Activated T-cell treated with anti-CD3 and anti-CD28 coated beads, Interleukin-2, amount 50 U/mL, for 72 hours (primary cell): ENCODE data around the gene TBC1D5. TPM values are rescaled to one million over a fixed set of nuclear protein-coding genes. Genes with fewer than 3 reads are reported as not detected.
"Not testable (repeated sequence)": the region's sequence is repeated elsewhere in the genome, so short reads cannot be mapped to it uniquely, and the experiment has no call there.

Source experiments
- ATAC-seq, 2 donors: fragments of 150-1000 bp; cut with Tn5 transposase; replicated peaks in 1 of 2; 2 replicates each; pipeline ENCODE4 v1.10.0; 2021; ENCODE audit warnings: moderate library complexity in 2 of 2, mild to moderate bottlenecking in 1 of 2
- DNase-seq, 2 donors: peaks; one replicate each; pipeline ENCODE4 v3.0.0; 2021 to 2022; ENCODE audit warnings: mixed read lengths in 1 of 2
- H3K27ac Mint-ChIP-seq: one replicate; pipeline ENCODE4 v1.8.0; 2022; ENCODE audit warnings: mild to moderate bottlenecking, moderate library complexity, mixed read lengths
- H3K27me3 Mint-ChIP-seq: one replicate; pipeline ENCODE4 v1.8.0; 2022; ENCODE audit warnings: low read depth, mixed read lengths
- H3K36me3 Mint-ChIP-seq, 2 donors: one replicate each; pipeline ENCODE4 v1.8.0; 2022; ENCODE audit warnings: mixed read lengths in 2 of 2, mild to moderate bottlenecking in 1 of 2; ENCODE audit not compliant: insufficient read depth in 2 of 2
- H3K4me1 Mint-ChIP-seq: one replicate; pipeline ENCODE4 v1.8.0; 2022; ENCODE audit warnings: low read depth, mixed read lengths
- H3K4me3 Mint-ChIP-seq, 2 donors: one replicate each; pipeline ENCODE4 v1.8.0; 2022; ENCODE audit warnings: mild to moderate bottlenecking in 2 of 2, mixed read lengths in 2 of 2, moderate library complexity in 2 of 2
- H3K9me3 Mint-ChIP-seq, 2 donors: one replicate each; pipeline ENCODE4 v1.8.0; 2022; ENCODE audit warnings: mixed read lengths in 2 of 2
- total RNA-seq, 2 donors: library from RNA; stranded (reverse); gene quantifications; one replicate each; pipeline ENCODE4 v1.2.3, GENCODE V29; 2022

TBC1D5 gene
- total RNA-seq, 2 donors from 2014 or later: 51.2 to 52.4 TPM

- Mint-ChIP-seq H3K27me3 (no peaks in the 10 kb centered on the region), H3K9me3 (no peaks in the 10 kb centered on the region)
- peak in 1 of 2 donors; percentile 35 for ATAC-seq
Measured at GRCh38 chr3:17552351-17552750, 190.1 kb downstream of the TBC1D5 start.

GRCh38 chr3:17551895-17552294, 190.5 kb downstream of the TBC1D5 start:
- ATAC-seq: no peak
- H3K4me1 Mint-ChIP-seq: no peaks in the 10 kb centered on the region
- no peaks in the 10 kb centered on the region for H3K36me3 Mint-ChIP-seq
- no peaks in the 10 kb centered on the region for H3K9me3 Mint-ChIP-seq
- H3K27ac Mint-ChIP-seq: peak overlapping the region; percentile 55
- no peak for DNase-seq
- no peak overlapping the region for H3K4me3 Mint-ChIP-seq
- no peaks in the 10 kb centered on the region for H3K27me3 Mint-ChIP-seq

More at GRCh38 chr3:17552351-17552750, 190.1 kb downstream of the TBC1D5 start:
- DNase-seq: no peak
- Mint-ChIP-seq H3K4me1 (no peaks in the 10 kb centered on the region), H3K4me3 (no peak overlapping the region), H3K36me3 (no peaks in the 10 kb centered on the region), H3K27ac (peak overlapping the region; percentile 55)

GRCh38 chr3:17551333-17551732, 191.1 kb downstream of the TBC1D5 start:
- Mint-ChIP-seq H3K36me3 (no peaks in the 10 kb centered on the region), H3K27ac (no peak overlapping the region), H3K9me3 (no peaks in the 10 kb centered on the region), H3K4me1 (no peaks in the 10 kb centered on the region), H3K27me3 (no peaks in the 10 kb centered on the region), H3K4me3 (no peak overlapping the region)
- DNase-seq (no peak), ATAC-seq (no peak)

DNA sequence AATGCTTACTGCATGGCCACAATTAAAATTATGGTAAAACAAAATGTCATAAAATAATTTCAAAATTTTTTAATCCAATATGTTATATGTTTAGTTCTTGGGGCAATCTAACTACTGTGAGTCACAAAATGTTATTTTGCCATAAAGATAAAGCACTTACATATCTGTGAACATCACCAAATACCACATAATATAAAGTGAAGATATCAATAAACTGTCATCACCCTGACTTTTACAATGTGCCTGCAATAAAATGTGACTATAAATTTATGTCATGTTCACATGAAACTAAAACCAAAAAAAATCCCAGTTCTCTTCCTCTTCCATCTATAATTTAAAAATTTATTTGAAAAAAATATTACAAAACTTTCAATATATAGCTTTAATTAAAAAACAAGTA, 191.8 kb downstream of the TBC1D5 start:
- Mint-ChIP-seq H3K27me3 (no peaks in the 10 kb centered on the region), H3K9me3 (no peaks in the 10 kb centered on the region)
- DNase-seq: no peak

DNA sequence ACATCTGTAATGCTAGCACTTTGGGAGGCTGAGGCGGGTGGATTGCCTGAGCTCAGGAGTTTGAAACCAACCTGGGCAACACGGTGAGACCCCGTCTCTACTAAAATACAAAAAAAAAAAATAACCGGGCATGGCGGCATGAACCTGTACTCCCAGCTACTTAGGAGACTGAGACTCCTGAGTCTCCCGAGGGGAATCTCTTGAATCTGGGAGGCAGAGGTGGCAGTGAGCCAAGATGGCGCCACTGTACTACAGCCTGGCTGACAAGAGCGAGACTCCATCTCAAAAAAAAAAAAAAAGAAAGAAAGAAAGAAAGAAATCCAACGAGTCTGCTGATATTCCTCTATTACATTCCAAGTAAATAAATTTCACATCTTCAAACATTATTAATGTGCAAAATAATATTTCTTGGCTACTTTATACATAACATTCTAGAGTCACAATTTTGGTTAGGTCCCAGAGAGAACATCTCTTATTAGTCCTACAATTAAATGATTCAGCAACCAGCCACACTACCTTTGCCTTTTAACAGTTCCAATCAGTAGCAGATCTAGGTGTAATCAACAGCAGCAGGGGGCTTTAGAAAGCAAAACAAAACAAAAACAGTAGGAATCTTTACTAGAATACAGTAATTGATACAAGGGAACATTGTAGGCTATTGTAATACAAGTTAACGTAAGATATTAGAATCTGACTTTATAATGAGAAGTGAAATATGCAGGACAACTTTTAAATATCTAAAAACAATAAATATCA, 195.8 kb downstream of the TBC1D5 start:
- H3K4me3 Mint-ChIP-seq: no peak overlapping the region
- H3K9me3 Mint-ChIP-seq: no peaks in the 10 kb centered on the region
- no peaks in the 10 kb centered on the region for H3K4me1 Mint-ChIP-seq
- H3K27ac Mint-ChIP-seq: no peak overlapping the region
- DNase-seq (no peak), ATAC-seq (no peak)
- no peaks in the 10 kb centered on the region for H3K27me3 Mint-ChIP-seq
- no peaks in the 10 kb centered on the region for H3K36me3 Mint-ChIP-seq

More for the DNA sequence above, 191.8 kb downstream of the TBC1D5 start:
- H3K27ac Mint-ChIP-seq: no peak overlapping the region
- no peaks in the 10 kb centered on the region for H3K36me3 Mint-ChIP-seq
- no peak for ATAC-seq
- H3K4me3 Mint-ChIP-seq: no peak overlapping the region
- H3K4me1 Mint-ChIP-seq: no peaks in the 10 kb centered on the region

DNA sequence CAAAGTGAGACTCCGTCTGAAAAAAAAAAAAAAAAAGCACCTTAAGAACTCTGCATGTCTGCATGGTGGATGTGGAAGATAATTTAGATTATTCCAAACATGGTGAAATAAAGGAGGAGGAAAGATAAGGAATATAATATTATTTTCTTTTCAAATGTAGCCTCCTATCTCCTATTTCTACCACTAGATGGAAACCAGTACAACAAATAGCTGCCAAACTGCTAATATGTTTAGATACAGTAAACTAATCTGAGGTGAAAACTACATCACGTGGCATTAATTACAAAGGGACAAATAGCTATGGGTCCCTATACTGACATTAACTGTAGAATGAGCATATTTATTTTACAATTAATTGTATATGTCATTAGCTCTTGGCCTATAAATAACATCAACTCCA, 197.8 kb downstream of the TBC1D5 start:
- DNase-seq: no peak
- ATAC-seq: no peak
- Mint-ChIP-seq H3K27me3 (no peaks in the 10 kb centered on the region), H3K36me3 (no peaks in the 10 kb centered on the region), H3K4me3 (no peak overlapping the region), H3K9me3 (no peaks in the 10 kb centered on the region), H3K27ac (no peak overlapping the region), H3K4me1 (no peaks in the 10 kb centered on the region)

DNA sequence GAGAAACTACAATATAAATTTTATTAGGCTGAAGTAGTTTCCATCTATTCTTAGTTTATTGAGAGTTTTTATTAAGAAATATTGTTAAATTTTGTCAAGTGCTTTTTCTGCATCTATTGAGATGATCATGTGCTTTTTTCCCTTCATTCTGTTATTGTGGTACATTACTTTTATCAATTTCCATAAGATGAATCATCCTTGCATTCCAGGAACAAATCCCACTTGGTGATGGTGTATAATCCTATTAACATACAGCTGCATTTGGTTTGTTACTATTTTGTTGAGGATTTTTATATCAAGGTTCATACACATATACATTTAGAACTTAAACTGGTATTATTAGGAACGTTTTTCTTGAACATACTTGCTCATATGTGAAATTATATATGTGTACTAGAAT, 199.8 kb downstream of the TBC1D5 start:
- ATAC-seq (no peak), DNase-seq (no peak)
- no peaks in the 10 kb centered on the region for H3K9me3 Mint-ChIP-seq
- H3K36me3 Mint-ChIP-seq: no peaks in the 10 kb centered on the region
- H3K4me1 Mint-ChIP-seq: no peaks in the 10 kb centered on the region
- H3K27me3 Mint-ChIP-seq: no peaks in the 10 kb centered on the region
- no peak overlapping the region for H3K27ac Mint-ChIP-seq
- no peak overlapping the region for H3K4me3 Mint-ChIP-seq

DNA sequence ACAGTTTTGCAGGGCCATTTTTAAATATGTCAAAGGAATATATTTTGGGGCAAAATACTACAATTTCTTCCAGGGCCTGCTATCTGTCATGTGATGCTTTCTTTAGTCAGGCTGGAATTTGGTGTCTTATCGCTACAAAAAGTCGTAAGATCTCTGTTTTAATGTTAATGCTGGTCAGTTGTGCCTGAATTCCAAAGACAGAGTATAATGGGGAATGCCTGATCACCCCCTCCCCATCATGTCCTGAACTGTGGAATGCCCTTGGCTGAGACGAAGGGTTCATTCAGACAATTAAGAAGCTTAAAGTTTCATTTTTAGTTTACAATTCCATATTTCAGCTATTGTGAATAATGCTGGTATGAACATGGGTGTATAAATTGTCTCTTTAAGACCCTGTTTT, 203.0 kb downstream of the TBC1D5 start:
- H3K4me3 Mint-ChIP-seq: no peak overlapping the region
- H3K36me3 Mint-ChIP-seq: no peaks in the 10 kb centered on the region
- H3K4me1 Mint-ChIP-seq: no peaks in the 10 kb centered on the region
- no peaks in the 10 kb centered on the region for H3K27me3 Mint-ChIP-seq
- H3K9me3 Mint-ChIP-seq: no peaks in the 10 kb centered on the region
- ATAC-seq: no peak
- no peak overlapping the region for H3K27ac Mint-ChIP-seq
- no peak for DNase-seq

DNA sequence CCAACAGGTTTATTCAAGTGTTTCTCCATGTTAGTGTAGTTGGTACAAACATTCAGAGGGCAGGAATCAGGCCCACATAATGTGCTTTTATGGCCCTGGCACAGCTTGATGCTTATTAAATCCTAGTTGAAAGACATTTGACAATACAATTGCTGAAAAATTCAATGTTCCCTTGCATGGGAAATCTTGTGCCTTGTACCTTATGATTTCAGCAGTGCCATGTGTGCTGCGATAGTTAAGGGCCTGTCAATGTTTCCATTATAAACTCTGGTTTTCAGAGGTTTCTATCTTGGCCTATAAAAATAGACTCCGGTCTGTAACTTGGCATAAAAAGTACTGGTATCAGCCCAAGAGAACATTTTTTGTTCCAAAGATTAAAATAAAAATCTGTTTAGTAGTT, 207.2 kb downstream of the TBC1D5 start:
- Mint-ChIP-seq H3K4me3 (no peak overlapping the region), H3K27ac (no peak overlapping the region), H3K9me3 (no peaks in the 10 kb centered on the region), H3K36me3 (peaks cover 2 to 6% of the 10 kb centered on the region in 2 donors), H3K4me1 (no peaks in the 10 kb centered on the region), H3K27me3 (no peaks in the 10 kb centered on the region)
- ATAC-seq (no peak), DNase-seq (no peak)

- DNase-seq, H3K27ac Mint-ChIP-seq, H3K4me1 Mint-ChIP-seq, ATAC-seq, H3K27me3 Mint-ChIP-seq, H3K9me3 Mint-ChIP-seq, H3K36me3 Mint-ChIP-seq, H3K4me3 Mint-ChIP-seq: not testable (repeated sequence)
Measured at GRCh38 chr3:17532446-17532845, 210.0 kb downstream of the TBC1D5 start.

DNA sequence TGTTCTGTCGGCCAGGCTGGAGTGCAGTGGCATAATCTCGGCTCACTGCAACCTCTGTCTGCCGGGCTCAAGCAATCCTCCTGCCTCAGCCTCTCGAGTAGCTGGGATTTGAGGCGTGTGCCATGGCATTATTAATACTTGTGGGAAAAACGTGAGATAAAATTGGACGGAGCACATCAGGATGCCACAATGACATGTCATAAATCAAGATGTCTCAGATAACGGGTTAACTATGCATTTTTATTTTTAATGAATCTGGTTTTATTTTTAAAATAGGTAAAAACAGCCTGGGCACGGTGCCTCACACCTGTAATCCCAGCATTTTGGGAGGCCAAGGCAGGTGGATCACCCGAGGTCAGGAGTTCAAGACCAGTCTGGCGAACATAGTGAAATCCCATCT, 212.8 kb downstream of the TBC1D5 start:
- DNase-seq (no peak), ATAC-seq (no peak)
- H3K4me1 Mint-ChIP-seq: no peaks in the 10 kb centered on the region
- no peak overlapping the region for H3K27ac Mint-ChIP-seq
- no peak overlapping the region for H3K4me3 Mint-ChIP-seq
- no peaks in the 10 kb centered on the region for H3K9me3 Mint-ChIP-seq
- H3K27me3 Mint-ChIP-seq: no peaks in the 10 kb centered on the region
- peaks cover 2 to 6% of the 10 kb centered on the region in 2 donors for H3K36me3 Mint-ChIP-seq

GRCh38 chr3:17518189-17519059, 224.0 kb downstream of the TBC1D5 start:
- Mint-ChIP-seq H3K27ac (no peak overlapping the region), H3K9me3 (no peaks in the 10 kb centered on the region), H3K4me1 (no peaks in the 10 kb centered on the region), H3K36me3 (no peaks in the 10 kb centered on the region), H3K27me3 (no peaks in the 10 kb centered on the region), H3K4me3 (no peak overlapping the region)
- no peak for ATAC-seq
- DNase-seq: no peak

DNA sequence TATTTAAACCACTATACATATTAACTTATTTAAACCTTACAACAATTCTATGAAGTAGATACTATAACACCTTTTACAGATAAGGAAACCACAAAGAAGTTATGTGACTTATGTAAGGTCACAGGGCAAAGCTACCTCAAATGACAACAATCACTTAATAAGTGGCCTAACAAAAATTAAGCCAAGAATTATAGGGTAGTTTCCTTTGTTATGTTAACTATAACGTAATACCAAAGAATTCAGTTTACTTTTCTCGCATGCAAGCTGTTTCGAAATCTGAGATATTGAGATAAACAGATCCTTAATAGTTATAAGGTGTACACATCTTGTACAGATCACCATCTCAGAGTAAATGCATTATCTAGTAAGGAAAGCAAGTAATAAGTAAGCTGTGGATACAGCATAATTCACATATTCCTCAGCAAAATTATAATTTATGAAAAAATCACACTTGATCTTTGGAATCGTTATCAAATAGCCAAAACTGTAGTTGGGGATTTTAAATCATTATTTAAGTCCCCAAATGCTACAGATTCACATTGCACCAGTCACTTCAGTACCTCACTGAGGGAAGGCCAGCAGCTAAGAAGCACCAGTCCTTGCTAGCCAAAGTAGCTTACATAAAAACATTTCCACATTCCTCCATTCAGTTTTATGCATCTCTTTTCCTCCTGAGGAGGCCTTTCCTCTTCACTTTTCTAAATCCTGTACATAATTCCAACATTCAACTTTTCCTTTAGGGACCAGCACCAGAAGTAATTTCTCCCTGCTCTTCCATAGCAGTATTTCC, 226.8 kb downstream of the TBC1D5 start:
- Mint-ChIP-seq H3K4me1 (no peaks in the 10 kb centered on the region), H3K9me3 (no peaks in the 10 kb centered on the region), H3K27ac (no peak overlapping the region), H3K36me3 (no peaks in the 10 kb centered on the region), H3K4me3 (no peak overlapping the region), H3K27me3 (no peaks in the 10 kb centered on the region)
- ATAC-seq (no peak), DNase-seq (no peak)
